ENCODE data around the gene AP3S1.
"Not testable (repeated sequence)": the region's sequence is repeated elsewhere in the genome, so short reads cannot be mapped to it uniquely, and the experiment has no call there.

AP3S1 gene

DNA sequence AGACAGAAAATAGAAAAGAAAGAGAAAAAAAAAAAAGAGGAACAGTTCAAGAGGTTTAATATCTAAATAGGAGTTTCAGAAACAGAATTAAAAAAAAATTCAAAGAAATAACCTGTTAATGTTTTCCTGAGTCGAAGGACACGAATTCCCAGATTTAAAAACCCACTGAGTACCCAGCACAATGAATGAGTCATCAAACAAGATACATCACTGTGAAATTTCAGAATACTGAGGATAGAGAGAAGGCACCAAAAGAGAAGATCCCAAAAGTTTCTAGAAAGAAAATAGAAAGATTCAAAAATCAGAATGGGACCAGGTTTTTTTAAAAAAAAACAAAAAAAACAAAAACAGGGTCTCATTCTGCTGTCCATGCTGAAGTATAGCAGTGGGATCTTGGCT is 34.1 kb upstream of the AP3S1 start:
- Histone ChIP-seq H3K4ac (ENCODE audit: low read depth in 1 of 2, low read length in 2 of 2) (no peak overlapping the region), H3K9ac (ENCODE audit: low read length) (no peak overlapping the region), H3K4me2 (ENCODE audit: low read length, poor library complexity, severe bottlenecking) (no peak overlapping the region), H3K27ac (ENCODE audit: low read length, poor library complexity, severe bottlenecking) (no peak overlapping the region), H4K8ac (ENCODE audit: low read length) (no peak overlapping the region), H3K79me1 (replicated peaks; ENCODE audit: low read length, poor library complexity, severe bottlenecking) (no peaks in the 10 kb centered on the region), H3K27me3 (ENCODE audit: control insufficient read depth in 1 of 2, insufficient read depth in 1 of 2, low read length in 2 of 2) (no peaks in the 10 kb centered on the region), H3K23ac (ENCODE audit: low read length in 2 of 2) (no peak overlapping the region), H3K18ac (ENCODE audit: low read depth in 1 of 2, low read length in 2 of 2) (no peak overlapping the region), H2AFZ (ENCODE audit: low read depth, low read length) (no peak overlapping the region), H2BK15ac (ENCODE audit: low read depth, poor library complexity, severe bottlenecking) (no peak overlapping the region), H3K14ac (ENCODE audit: low read length in 2 of 2) (no peak overlapping the region), H2BK5ac (ENCODE audit: low read depth, low read length, poor library complexity, severe bottlenecking) (no peak overlapping the region), H3K4me1 (ENCODE audit: control insufficient read depth, insufficient read depth, low read depth, low read length) (no peaks in the 10 kb centered on the region), H3K4me3 (ENCODE audit: insufficient read depth in 1 of 2, low read depth in 1 of 2, low read length in 2 of 2) (no peak overlapping the region), H2BK120ac (ENCODE audit: low read depth, low read length) (no peak overlapping the region), H3K9me3 (ENCODE audit: control insufficient read depth, low read length) (no peaks in the 10 kb centered on the region), H4K91ac (ENCODE audit: low read length) (no peak overlapping the region), H3K36me3 (ENCODE audit: control insufficient read depth in 1 of 2, insufficient read depth in 2 of 2, low read depth in 1 of 2, low read length in 2 of 2) (peaks cover 0 to 11% of the 10 kb centered on the region in 2 experiments), H2AK5ac (ENCODE audit: low read length, severe bottlenecking) (no peak overlapping the region), H2BK12ac (ENCODE audit: low read length in 2 of 2) (no peak overlapping the region)
- DNase-seq: no peak
- WGBS: no CpG with 5 or more reads among the region's 2 CpGs

DNA sequence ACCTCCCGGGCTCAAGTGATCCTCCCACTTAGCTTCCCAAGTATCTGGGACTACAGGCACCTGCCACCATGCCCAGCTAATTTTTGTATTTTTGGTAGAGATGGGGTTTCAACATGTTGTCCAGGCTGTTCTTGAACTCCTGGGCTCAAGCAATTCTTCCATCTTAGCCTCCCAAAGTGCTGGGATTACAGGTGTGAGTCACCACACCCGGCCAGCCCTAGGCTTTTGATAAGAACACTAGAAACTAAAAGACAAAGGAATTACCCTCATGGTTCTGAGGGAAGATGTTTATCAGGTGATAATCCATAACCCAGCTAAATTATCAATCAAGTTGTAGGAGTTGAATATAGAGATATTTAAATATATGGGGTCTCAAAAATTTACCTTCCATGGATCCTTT is 33.7 kb upstream of the AP3S1 start:
- not testable (repeated sequence) for H3K9me3 ChIP-seq (ENCODE audit: control insufficient read depth, low read length); H3K4me1 ChIP-seq (ENCODE audit: control insufficient read depth, insufficient read depth, low read depth, low read length); H3K4me3 ChIP-seq (ENCODE audit: insufficient read depth in 1 of 2, low read depth in 1 of 2, low read length in 2 of 2); H3K79me1 ChIP-seq (replicated peaks; ENCODE audit: low read length, poor library complexity, severe bottlenecking); H3K27me3 ChIP-seq (ENCODE audit: control insufficient read depth in 1 of 2, insufficient read depth in 1 of 2, low read length in 2 of 2); DNase-seq; H2BK5ac ChIP-seq (ENCODE audit: low read depth, low read length, poor library complexity, severe bottlenecking); H3K18ac ChIP-seq (ENCODE audit: low read depth in 1 of 2, low read length in 2 of 2); H2BK120ac ChIP-seq (ENCODE audit: low read depth, low read length); H3K23ac ChIP-seq (ENCODE audit: low read length in 2 of 2); H3K27ac ChIP-seq (ENCODE audit: low read length, poor library complexity, severe bottlenecking); H2BK15ac ChIP-seq (ENCODE audit: low read depth, poor library complexity, severe bottlenecking); H2AFZ ChIP-seq (ENCODE audit: low read depth, low read length); H2BK12ac ChIP-seq (ENCODE audit: low read length in 2 of 2); H4K91ac ChIP-seq (ENCODE audit: low read length); H2AK5ac ChIP-seq (ENCODE audit: low read length, severe bottlenecking); H3K14ac ChIP-seq (ENCODE audit: low read length in 2 of 2); H4K8ac ChIP-seq (ENCODE audit: low read length); H3K4me2 ChIP-seq (ENCODE audit: low read length, poor library complexity, severe bottlenecking); H3K9ac ChIP-seq (ENCODE audit: low read length); H3K4ac ChIP-seq (ENCODE audit: low read depth in 1 of 2, low read length in 2 of 2)
- WGBS: 100% methylated on average over 1 of the region's 2 CpGs
- peaks cover 0 to 11% of the 10 kb centered on the region in 2 experiments for H3K36me3 ChIP-seq (ENCODE audit: control insufficient read depth in 1 of 2, insufficient read depth in 2 of 2, low read depth in 1 of 2, low read length in 2 of 2)

DNA sequence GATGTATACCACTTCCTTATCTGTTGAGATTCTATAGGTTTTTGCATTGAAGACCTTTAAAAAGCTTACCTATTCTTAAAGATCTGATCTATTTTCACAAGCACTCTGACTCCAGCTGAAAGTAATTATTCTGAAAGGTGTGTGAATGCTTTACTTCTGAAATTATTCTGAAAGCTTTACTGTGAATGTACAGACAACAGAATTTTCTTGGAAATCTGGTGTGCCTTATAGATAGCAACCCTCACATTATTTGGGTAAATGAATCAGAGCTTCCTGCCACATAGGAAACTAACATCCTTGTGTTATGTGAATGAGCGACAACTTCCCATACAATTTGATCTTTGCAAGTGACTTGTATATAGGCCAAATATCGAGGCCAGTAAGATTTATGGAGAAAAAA is 31.8 kb upstream of the AP3S1 start:
- H3K9ac ChIP-seq (ENCODE audit: low read length): no peak overlapping the region
- H3K9me3 ChIP-seq (ENCODE audit: control insufficient read depth, low read length): no peaks in the 10 kb centered on the region
- no peak overlapping the region for H2AFZ ChIP-seq (ENCODE audit: low read depth, low read length)
- H3K23ac ChIP-seq (ENCODE audit: low read length in 2 of 2): no peak overlapping the region
- no peaks in the 10 kb centered on the region for H3K79me1 ChIP-seq (replicated peaks; ENCODE audit: low read length, poor library complexity, severe bottlenecking)
- no peaks in the 10 kb centered on the region for H3K4me1 ChIP-seq (ENCODE audit: control insufficient read depth, insufficient read depth, low read depth, low read length)
- H2AK5ac ChIP-seq (ENCODE audit: low read length, severe bottlenecking): no peak overlapping the region
- H2BK15ac ChIP-seq (ENCODE audit: low read depth, poor library complexity, severe bottlenecking): no peak overlapping the region
- H2BK5ac ChIP-seq (ENCODE audit: low read depth, low read length, poor library complexity, severe bottlenecking): no peak overlapping the region
- H3K14ac ChIP-seq (ENCODE audit: low read length in 2 of 2): no peak overlapping the region
- H3K4me2 ChIP-seq (ENCODE audit: low read length, poor library complexity, severe bottlenecking): no peak overlapping the region
- H3K18ac ChIP-seq (ENCODE audit: low read depth in 1 of 2, low read length in 2 of 2): no peak overlapping the region
- peaks cover 14% of the 10 kb centered on the region in 2 experiments for H3K27me3 ChIP-seq (ENCODE audit: control insufficient read depth in 1 of 2, insufficient read depth in 1 of 2, low read length in 2 of 2)
- H4K91ac ChIP-seq (ENCODE audit: low read length): no peak overlapping the region
- H3K4me3 ChIP-seq (ENCODE audit: insufficient read depth in 1 of 2, low read depth in 1 of 2, low read length in 2 of 2): no peak overlapping the region
- no CpG with 5 or more reads among the region's 2 CpGs for WGBS
- no peak for DNase-seq
- no peak overlapping the region for H3K27ac ChIP-seq (ENCODE audit: low read length, poor library complexity, severe bottlenecking)
- H3K36me3 ChIP-seq (ENCODE audit: control insufficient read depth in 1 of 2, insufficient read depth in 2 of 2, low read depth in 1 of 2, low read length in 2 of 2): peaks cover 0 to 9% of the 10 kb centered on the region in 2 experiments
- no peak overlapping the region for H3K4ac ChIP-seq (ENCODE audit: low read depth in 1 of 2, low read length in 2 of 2)
- no peak overlapping the region for H2BK120ac ChIP-seq (ENCODE audit: low read depth, low read length)
- no peak overlapping the region for H4K8ac ChIP-seq (ENCODE audit: low read length)
- H2BK12ac ChIP-seq (ENCODE audit: low read length in 2 of 2): no peak overlapping the region

DNA sequence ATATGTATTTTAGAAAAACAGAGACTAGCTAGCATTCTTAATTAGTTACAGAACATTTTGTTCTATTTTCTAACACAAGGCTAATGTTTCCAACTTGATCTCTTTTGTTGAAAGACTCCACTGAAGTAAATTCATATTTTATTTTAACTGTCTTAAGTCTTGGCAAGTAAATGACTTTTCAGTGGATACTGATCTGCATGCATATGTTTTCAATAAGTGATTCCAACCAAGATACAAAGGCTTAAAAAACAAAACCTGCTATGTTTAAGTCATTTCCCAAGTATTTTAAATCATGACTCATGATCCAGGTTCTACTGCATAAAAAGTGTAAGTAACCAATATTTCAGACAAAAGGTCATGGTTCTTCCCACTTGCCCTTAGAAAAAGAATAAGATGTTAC is 31.0 kb upstream of the AP3S1 start:
- no peak overlapping the region for H3K4me2 ChIP-seq (ENCODE audit: low read length, poor library complexity, severe bottlenecking)
- no peak overlapping the region for H3K27ac ChIP-seq (ENCODE audit: low read length, poor library complexity, severe bottlenecking)
- H3K14ac ChIP-seq (ENCODE audit: low read length in 2 of 2): no peak overlapping the region
- no peak overlapping the region for H2BK12ac ChIP-seq (ENCODE audit: low read length in 2 of 2)
- no peak overlapping the region for H3K18ac ChIP-seq (ENCODE audit: low read depth in 1 of 2, low read length in 2 of 2)
- no peak overlapping the region for H3K4me3 ChIP-seq (ENCODE audit: insufficient read depth in 1 of 2, low read depth in 1 of 2, low read length in 2 of 2)
- no peak overlapping the region for H3K9ac ChIP-seq (ENCODE audit: low read length)
- H3K27me3 ChIP-seq (ENCODE audit: control insufficient read depth in 1 of 2, insufficient read depth in 1 of 2, low read length in 2 of 2): peaks cover 21 to 23% of the 10 kb centered on the region in 2 experiments
- H3K79me1 ChIP-seq (replicated peaks; ENCODE audit: low read length, poor library complexity, severe bottlenecking): no peaks in the 10 kb centered on the region
- H4K91ac ChIP-seq (ENCODE audit: low read length): no peak overlapping the region
- DNase-seq: no peak
- peaks cover 4% of the 10 kb centered on the region for H3K4me1 ChIP-seq (ENCODE audit: control insufficient read depth, insufficient read depth, low read depth, low read length)
- no peak overlapping the region for H2BK120ac ChIP-seq (ENCODE audit: low read depth, low read length)
- no peak overlapping the region for H4K8ac ChIP-seq (ENCODE audit: low read length)
- H3K4ac ChIP-seq (ENCODE audit: low read depth in 1 of 2, low read length in 2 of 2): no peak overlapping the region
- H2AFZ ChIP-seq (ENCODE audit: low read depth, low read length): no peak overlapping the region
- no peak overlapping the region for H2AK5ac ChIP-seq (ENCODE audit: low read length, severe bottlenecking)
- H2BK15ac ChIP-seq (ENCODE audit: low read depth, poor library complexity, severe bottlenecking): no peak overlapping the region
- H2BK5ac ChIP-seq (ENCODE audit: low read depth, low read length, poor library complexity, severe bottlenecking): no peak overlapping the region
- H3K23ac ChIP-seq (ENCODE audit: low read length in 2 of 2): no peak overlapping the region
- peaks cover 0 to 2% of the 10 kb centered on the region in 2 experiments for H3K36me3 ChIP-seq (ENCODE audit: control insufficient read depth in 1 of 2, insufficient read depth in 2 of 2, low read depth in 1 of 2, low read length in 2 of 2)
- H3K9me3 ChIP-seq (ENCODE audit: control insufficient read depth, low read length): no peaks in the 10 kb centered on the region
